Breast epithelium (tissue), 4 donors: Measurements from ENCODE around the gene DNAH10. TPM values are rescaled to one million over a fixed set of nuclear protein-coding genes. Genes with fewer than 3 reads are reported as not detected.

Source experiments
- DNase-seq, 2 donors: peaks; one replicate each; pipeline ENCODE4 v3.0.0-alpha.2; 2019; ENCODE audit warnings: low spot score in 2 of 2
- H3K27ac ChIP-seq, 2 donors: fragments of 200-600 bp; sonication (generic) in 1 of 2; one replicate each; pipeline ENCODE4 v1.5.1; 2016 to 2019; ENCODE audit warnings: mild to moderate bottlenecking in 1 of 2
- H3K27me3 ChIP-seq, 2 donors: fragments of 200-600 bp; sonication (generic) in 1 of 2; one replicate each; pipeline versions ENCODE4 v1.5.1 to v1.6.0; 2017 to 2019; ENCODE audit warnings: control low read depth in 1 of 2, mild to moderate bottlenecking in 1 of 2
- H3K36me3 ChIP-seq: fragments of 200-600 bp; one replicate; pipeline ENCODE4 v1.5.1; 2019
- H3K4me1 ChIP-seq, 2 donors: fragments of 200-600 bp; sonication (generic); one replicate each; pipeline ENCODE4 v1.5.1; 2016 to 2019; ENCODE audit warnings: control low read depth in 1 of 2
- H3K4me3 ChIP-seq, 3 donors: fragments of 200-600 bp; sonication (generic); 1 replicate in 2 of 3; 2 replicates in 1 of 3; pipeline ENCODE4 v1.5.1; 2016 to 2019; ENCODE audit warnings: mild to moderate bottlenecking in 3 of 3, moderate library complexity in 2 of 3
- H3K9me3 ChIP-seq, 2 donors: fragments of 200-600 bp; sonication (generic) in 1 of 2; one replicate each; pipeline ENCODE4 v1.5.1; 2016 to 2019; ENCODE audit warnings: control low read depth in 1 of 2
- CTCF ChIP-seq, 3 donors: fragments of 450-650 bp; IDR thresholded peaks; one replicate each; pipeline ENCODE4 v1.5.1; 2016 to 2017; ENCODE audit warnings: antibody characterized with exemption in 3 of 3, mild to moderate bottlenecking in 3 of 3, moderate library complexity in 3 of 3
- POLR2A ChIP-seq: fragments of 450-650 bp; IDR thresholded peaks from one replicate; pipeline ENCODE4 v1.6.1; 2016; ENCODE audit warnings: antibody characterized with exemption, mild to moderate bottlenecking, moderate library complexity
- POLR2AphosphoS5 ChIP-seq, 3 donors: sonication (generic); formaldehyde crosslinking; IDR thresholded peaks; one replicate each; pipeline ENCODE4 v1.6.1; 2017; ENCODE audit warnings: antibody characterized with exemption in 3 of 3
- intact Hi-C: fragments of 100-400 bp; cut with DNase I; formaldehyde crosslinking; loops from one replicate; pipeline ENCODE4 v1.15.1; 2023; ENCODE audit warnings: low total_unique reads
- total RNA-seq, 3 donors: library from RNA; depleted of rRNA; stranded (reverse); fragments of >200 nt; gene quantifications; one replicate each; pipeline ENCODE4 v1.1.0, GENCODE V29; 2016

Gene DNAH10
- total RNA-seq, 3 donors from 2014 or later, result under 0.01 to 0.44 (median 0.33) TPM

- H3K27ac ChIP-seq, result no peak overlapping the region
- H3K4me1 ChIP-seq, result no peaks in the 10 kb centered on the region
- peaks cover 0 to 4% of the 10 kb centered on the region in 2 donors for H3K9me3 ChIP-seq
- intact Hi-C loops, result no loop called here
- H3K27me3 ChIP-seq, result no peaks in the 10 kb centered on the region
- no peak overlapping the region for H3K4me3 ChIP-seq
- TF ChIP-seq POLR2AphosphoS5 (IDR thresholded peaks at IDR 0.05), result no peak
- no peak for TF ChIP-seq POLR2A
- TF ChIP-seq CTCF (IDR thresholded peaks at IDR 0.05), result no peak
- no peak for DNase-seq
- no peaks in the 10 kb centered on the region for H3K36me3 ChIP-seq
These were observed 66.0 kb downstream of the DNAH10 start for GRCh38 chr12:123828120-123828519.

- Histone ChIP-seq H3K27ac (no peak overlapping the region), H3K27me3 (no peaks in the 10 kb centered on the region), H3K36me3 (no peaks in the 10 kb centered on the region), H3K4me3 (no peak overlapping the region), H3K9me3 (peaks cover 0 to 4% of the 10 kb centered on the region in 2 donors), H3K4me1 (no peaks in the 10 kb centered on the region)
- no peak for DNase-seq
- intact Hi-C loops, result no loop called here
- TF ChIP-seq POLR2A (no peak), POLR2AphosphoS5 (IDR thresholded peaks at IDR 0.05) (no peak), CTCF (IDR thresholded peaks at IDR 0.05) (no peak)
These were observed 66.9 kb downstream of the DNAH10 start for GRCh38 chr12:123828854-123829547.

- H3K9me3 ChIP-seq, result peaks cover 0 to 4% of the 10 kb centered on the region in 2 donors
- DNase-seq, result no peak
- H3K4me1 ChIP-seq, result no peaks in the 10 kb centered on the region
- H3K4me3 ChIP-seq, result no peak overlapping the region
- H3K36me3 ChIP-seq, result no peaks in the 10 kb centered on the region
- intact Hi-C loops, result no loop called here
- TF ChIP-seq POLR2A, result no peak
- no peak for TF ChIP-seq POLR2AphosphoS5 (IDR thresholded peaks at IDR 0.05)
- no peak for TF ChIP-seq CTCF (IDR thresholded peaks at IDR 0.05)
- H3K27ac ChIP-seq, result no peak overlapping the region
- H3K27me3 ChIP-seq, result no peaks in the 10 kb centered on the region
These were observed 67.5 kb downstream of the DNAH10 start for GRCh38 chr12:123829561-123829960.

- Histone ChIP-seq H3K27me3 (no peaks in the 10 kb centered on the region), H3K27ac (no peak overlapping the region), H3K4me3 (no peak overlapping the region), H3K36me3 (no peaks in the 10 kb centered on the region), H3K4me1 (no peaks in the 10 kb centered on the region), H3K9me3 (peaks cover 4 to 11% of the 10 kb centered on the region in 2 donors)
- intact Hi-C loops, result no loop called here
- DNase-seq, result no peak
- TF ChIP-seq CTCF (IDR thresholded peaks at IDR 0.05), result no peak
- no peak for TF ChIP-seq POLR2A
- TF ChIP-seq POLR2AphosphoS5 (IDR thresholded peaks at IDR 0.05), result no peak
These were observed 68.6 kb downstream of the DNAH10 start for GRCh38 chr12:123830675-123831074.

- no peak for DNase-seq
These were observed 70.0 kb downstream of the DNAH10 start for GRCh38 chr12:123832052-123832451.

More at GRCh38 chr12:123832052-123832451, 70.0 kb downstream of the DNAH10 start:
- intact Hi-C loops, result no loop called here
- no peaks in the 10 kb centered on the region for H3K27me3 ChIP-seq
- no peak overlapping the region for H3K4me3 ChIP-seq
- peaks cover 4 to 11% of the 10 kb centered on the region in 2 donors for H3K9me3 ChIP-seq
- H3K4me1 ChIP-seq, result no peaks in the 10 kb centered on the region
- H3K27ac ChIP-seq, result no peak overlapping the region
- H3K36me3 ChIP-seq, result no peaks in the 10 kb centered on the region
- TF ChIP-seq POLR2AphosphoS5 (IDR thresholded peaks at IDR 0.05) (no peak), POLR2A (no peak), CTCF (IDR thresholded peaks at IDR 0.05) (no peak)
